H1 (cell line): ENCODE measurements around the gene PRRC2C. TPM values are rescaled to one million over a fixed set of nuclear protein-coding genes. Genes with fewer than 3 reads are reported as not detected.

Experiments
- ASH2L ChIP-seq: fragments of 200-600, 300-600 bp; sonication (generic); IDR thresholded peaks from one replicate; pipeline ENCODE4 v1.7.1; 2017; ENCODE audit warnings: low read length
- BACH1 ChIP-seq: IDR thresholded peaks from 2 replicates; pipeline ENCODE4 v1.6.1; 2012; ENCODE audit warnings: low read length, improper control_type of control experiment
- CHD1 ChIP-seq: IDR thresholded peaks from 2 replicates; pipeline ENCODE4 v1.6.1; 2012; ENCODE audit warnings: low read depth, low read length, improper control_type of control experiment
- CREB1 ChIP-seq: IDR thresholded peaks from 2 replicates; pipeline ENCODE4 v1.6.1; 2012; ENCODE audit warnings: inconsistent platforms
- EP300 ChIP-seq, 2 experiments: IDR thresholded peaks; 1 replicate in 1 of 2; 2 replicates in 1 of 2; pipeline ENCODE4 v1.6.1; 2011 to 2012; ENCODE audit warnings: low read depth in 2 of 2, low read length in 2 of 2, mild to moderate bottlenecking in 2 of 2, borderline replicate concordance in 1 of 2, inconsistent platforms in 1 of 2, moderate library complexity in 1 of 2
- PHF8 ChIP-seq: fragments of 200-600 bp; sonication (generic); conservative IDR thresholded peaks from 2 replicates; pipeline ENCODE4 v1.7.1; 2012; ENCODE audit warnings: low read depth, mild to moderate bottlenecking, inconsistent platforms, low read length, moderate library complexity
- SIRT6 ChIP-seq: IDR thresholded peaks from one replicate; pipeline ENCODE4 v1.7.1; 2012; ENCODE audit warnings: low read length, inconsistent platforms
- SIX5 ChIP-seq: IDR thresholded peaks from 2 replicates; pipeline ENCODE4 v1.6.1; 2011; ENCODE audit warnings: mild to moderate bottlenecking, low read depth, low read length
- TAF7 ChIP-seq: optimal IDR thresholded peaks from 2 replicates; pipeline ENCODE3; 2011; ENCODE audit warnings: low read depth, mild to moderate bottlenecking, inconsistent platforms, low read length, moderate library complexity, borderline replicate concordance
- polyA plus RNA-seq, 7 experiments: library from polyadenylated mRNA; depleted of rRNA in 3 of 7; stranded (reverse) in 5 of 7; unstranded in 2 of 7; fragments of >200 nt in 5 of 7; fragments of 200-250 nt in 2 of 7; gene quantifications; 1 replicate in 5 of 7; 2 replicates in 1 of 7; 4 replicates in 1 of 7; pipeline versions ENCODE4 v1.2.1 to v1.2.3, GENCODE V29; 2011 to 2013; ENCODE audit warnings: missing spikeins in 2 of 7, mixed read lengths in 2 of 7
- total RNA-seq: library from RNA; stranded (reverse); fragmentation: NEBNext Ultra II Directional; extraction: Animal tissue kit (Norgen Biotek cat#: 25700); gene quantifications from 2 replicates; pipeline ENCODE4 v1.2.1, GENCODE V29; 2021
- TF ChIP-seq, protein P1 (sequence below): IDR thresholded peaks from 2 replicates; pipeline ENCODE4 v1.6.1; 2012; ENCODE audit warnings: inconsistent platforms

The PRRC2C gene
- total and polyA plus RNA-seq, 2 of the 8 experiments (the other 6 are each of a cell fraction or from before 2014, with no cell fraction given), result 125 to 264 TPM

DNA sequence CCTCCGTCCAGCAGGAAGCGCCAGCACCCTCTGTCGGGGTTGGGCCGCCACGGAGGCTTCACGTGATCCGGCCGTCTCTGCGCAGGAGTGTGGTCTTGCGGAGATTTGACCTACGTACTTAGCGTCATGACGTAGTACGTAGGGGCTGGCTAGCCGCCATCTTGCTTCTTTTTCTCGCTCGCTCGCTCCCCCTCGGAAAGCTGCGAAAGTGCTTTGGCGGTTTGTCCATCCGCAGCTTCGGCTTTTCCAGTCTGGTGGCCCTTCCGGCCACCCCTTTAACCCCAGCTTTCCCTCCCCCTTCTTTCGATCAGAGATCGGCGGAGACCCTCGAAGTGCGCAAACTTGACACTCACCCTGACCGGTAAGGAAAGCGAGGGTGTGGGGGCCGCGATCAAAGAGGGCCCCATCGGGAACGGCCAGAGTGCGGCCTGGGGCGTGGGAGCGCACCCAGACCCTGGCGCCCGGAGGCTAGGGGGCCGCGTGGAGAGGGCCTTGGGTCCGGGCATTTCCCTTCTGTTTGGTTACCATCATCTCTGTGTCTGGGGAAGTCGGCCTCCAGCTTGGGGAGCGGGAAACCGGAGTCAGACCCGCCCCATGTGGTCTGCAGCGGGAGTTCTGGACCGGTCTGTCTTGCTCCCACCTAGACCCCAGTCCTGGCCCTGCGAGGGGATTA, at the start of gene PRRC2C (continued):
- TF ChIP-seq, protein P1, sequence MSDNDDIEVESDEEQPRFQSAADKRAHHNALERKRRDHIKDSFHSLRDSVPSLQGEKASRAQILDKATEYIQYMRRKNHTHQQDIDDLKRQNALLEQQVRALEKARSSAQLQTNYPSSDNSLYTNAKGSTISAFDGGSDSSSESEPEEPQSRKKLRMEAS, result 0 out of 2 replicates have a peak, but pooled peaks have one; percentile 32
- TF ChIP-seq TAF7 (peak; percentile 75), CHD1 (peak; percentile 58), SIRT6 (no peak), EP300 (IDR thresholded peaks at IDR 0.05; ENCODE audit: borderline replicate concordance in 1 of 2, low read depth in 2 of 2, low read length in 2 of 2) (peak in 1 of 2 experiments; percentile 46; a peak in 1 of 3 replicates), SIX5 (no peak), ASH2L (peak; percentile 99), CREB1 (peak; percentile 92), BACH1 (no peak), PHF8 (peak; percentile 81)
